ENCODE data around the gene SMIM28.

The SMIM28 gene

DNA sequence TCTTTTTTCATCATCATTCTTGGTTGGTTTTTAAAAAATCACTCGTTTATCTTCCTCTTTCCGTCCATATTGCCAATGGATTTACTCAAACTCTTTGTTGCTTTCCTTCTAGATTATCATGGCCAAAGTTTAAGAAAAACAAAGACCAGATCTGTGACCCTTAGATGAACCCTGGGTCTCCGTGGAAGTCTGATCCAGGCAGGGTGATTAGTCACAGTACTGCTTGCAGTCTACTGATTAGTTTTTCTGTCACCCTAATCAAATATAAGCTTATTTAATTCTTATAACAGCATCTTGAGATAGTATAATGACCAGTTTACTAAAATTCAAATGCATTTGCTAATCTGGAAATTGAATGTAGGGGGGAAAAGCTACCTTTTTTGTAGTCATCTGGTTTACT, 6.0 kb upstream of the SMIM28 start:
- H3K4me3 ChIP-seq (ENCODE audit: low read depth, low read length) = no peak overlapping the region
- no peak for TF ChIP-seq CTCF (IDR thresholded peaks at IDR 0.05; ENCODE audit: borderline replicate concordance, insufficient read depth, low read depth, low read length)

DNA sequence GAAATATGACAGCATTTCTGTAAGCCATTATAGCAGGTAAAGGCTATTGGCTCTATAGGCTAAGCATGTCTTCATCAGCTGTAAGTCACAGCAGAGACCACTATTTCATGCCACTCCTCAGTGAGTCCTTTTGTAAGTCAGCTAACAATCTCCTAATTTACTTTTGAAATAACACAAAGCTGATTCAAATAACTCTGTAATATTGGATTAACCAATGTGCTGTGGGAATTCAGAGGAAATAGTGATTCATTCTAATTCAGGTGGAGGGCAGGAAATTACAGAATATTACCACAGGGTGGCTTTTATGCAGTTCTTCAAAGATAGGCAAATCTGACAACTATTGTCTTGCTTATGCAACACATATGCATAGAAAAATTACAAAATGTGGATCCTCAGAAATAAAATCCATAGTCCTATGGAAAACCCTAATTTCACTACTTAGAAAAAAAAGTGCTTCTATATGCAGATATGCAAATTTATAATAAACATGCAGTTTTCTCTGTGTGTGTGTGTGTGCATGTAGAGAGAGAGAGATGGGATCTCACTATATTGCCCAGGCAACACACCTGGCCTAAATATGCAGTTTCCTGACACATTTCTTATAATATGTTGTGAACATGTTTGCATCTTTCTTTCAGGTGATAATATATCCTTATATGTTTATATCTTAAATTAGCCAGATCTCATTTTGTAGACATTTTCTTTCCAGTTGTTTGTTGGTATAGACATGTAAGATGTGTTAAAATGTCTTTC, 4.8 kb upstream of the SMIM28 start:
- H3K4me3 ChIP-seq (ENCODE audit: low read depth, low read length) = no peak overlapping the region
- no peak for TF ChIP-seq CTCF (IDR thresholded peaks at IDR 0.05; ENCODE audit: borderline replicate concordance, insufficient read depth, low read depth, low read length)

DNA sequence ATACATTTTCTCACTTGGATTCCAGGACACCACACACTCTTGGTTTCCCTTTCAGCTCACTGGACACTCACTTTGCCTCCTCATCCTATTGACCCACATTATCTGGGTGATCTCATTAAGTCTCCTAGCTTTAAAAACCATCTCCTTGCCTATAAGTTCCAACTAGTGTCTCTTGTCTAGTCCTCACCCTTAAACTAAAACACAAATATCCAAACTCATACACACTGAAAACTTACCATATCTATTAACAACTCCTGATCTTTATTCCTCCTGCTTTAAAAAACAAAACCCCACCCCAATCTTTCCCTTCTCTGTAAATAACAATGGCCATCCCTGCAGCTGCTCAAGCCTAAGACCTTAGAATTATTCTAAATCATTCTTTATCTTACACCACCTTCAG, 3.5 kb upstream of the SMIM28 start:
- no peak overlapping the region for H3K4me3 ChIP-seq (ENCODE audit: low read depth, low read length)
- no peak for TF ChIP-seq CTCF (IDR thresholded peaks at IDR 0.05; ENCODE audit: borderline replicate concordance, insufficient read depth, low read depth, low read length)

- H3K4me3 ChIP-seq (ENCODE audit: low read depth, low read length) = no peak overlapping the region
- TF ChIP-seq CTCF (IDR thresholded peaks at IDR 0.05; ENCODE audit: borderline replicate concordance, insufficient read depth, low read depth, low read length) = no peak
These were observed 2.9 kb upstream of the SMIM28 start for GRCh38 chr6:138374815-138375214.

DNA sequence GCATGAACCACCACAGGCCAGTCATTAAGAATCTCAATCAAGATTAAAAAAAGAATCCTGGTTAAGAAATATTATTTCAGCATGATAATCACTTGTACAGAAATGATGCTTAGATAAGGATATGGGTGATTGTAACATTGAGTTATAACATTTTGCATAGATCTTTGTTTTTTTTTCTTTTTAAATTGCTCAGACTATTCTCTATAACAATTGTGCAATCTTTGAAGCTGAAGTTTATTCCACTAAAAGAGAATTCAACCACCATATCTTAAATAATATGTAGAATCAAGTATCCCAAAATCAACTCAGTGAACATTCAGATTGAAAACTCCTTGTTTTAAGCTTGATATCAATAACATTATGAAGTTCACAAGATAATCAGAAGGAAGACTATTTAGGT, 663 bp upstream of the SMIM28 start:
- H3K4me3 ChIP-seq (ENCODE audit: low read depth, low read length) = no peak overlapping the region
- no peak for TF ChIP-seq CTCF (IDR thresholded peaks at IDR 0.05; ENCODE audit: borderline replicate concordance, insufficient read depth, low read depth, low read length)

DNA sequence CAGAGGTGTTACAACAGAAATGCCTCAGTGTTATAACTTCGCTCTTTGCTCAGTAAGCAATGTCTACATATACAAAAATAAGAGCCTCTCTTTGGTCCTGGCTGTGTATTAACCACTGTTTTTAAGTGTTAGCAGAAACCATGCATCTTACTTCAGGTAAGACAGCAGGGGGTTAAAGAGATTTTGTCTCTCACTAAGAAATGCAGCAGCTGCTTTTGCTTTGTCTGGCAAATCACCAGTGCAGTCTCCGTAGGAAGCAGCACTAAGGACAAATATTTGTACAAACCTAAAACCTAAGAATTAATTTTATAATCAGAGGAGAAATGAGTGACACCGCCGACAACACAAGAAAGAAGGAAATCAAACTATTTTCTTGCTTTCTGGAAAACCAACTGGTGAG, 758 bp downstream of the SMIM28 start:
- H3K4me3 ChIP-seq (ENCODE audit: low read depth, low read length) = no peak overlapping the region
- no peak for TF ChIP-seq CTCF (IDR thresholded peaks at IDR 0.05; ENCODE audit: borderline replicate concordance, insufficient read depth, low read depth, low read length)

GRCh38 chr6:138382498-138383265, 5.0 kb downstream of the SMIM28 start:
- no peak for TF ChIP-seq CTCF (IDR thresholded peaks at IDR 0.05; ENCODE audit: borderline replicate concordance, insufficient read depth, low read depth, low read length)
- H3K4me3 ChIP-seq (ENCODE audit: low read depth, low read length) = no peak overlapping the region

All from GM12875 (cell line).